Activated CD4-positive, alpha-beta T cell treated with anti-CD3 and anti-CD28 coated beads, Interleukin-2, amount 10 ng/mL, durations not matched to agents 24 days and 14 days (primary cell): ENCODE results near the gene RNF38. TPM values are rescaled to one million over a fixed set of nuclear protein-coding genes. Genes with fewer than 3 reads are reported as not detected.
A peak's percentile ranks its signal among the peaks of the same experiment; 100 is the strongest.
"Not testable (repeated sequence)": the region's sequence is repeated elsewhere in the genome, so short reads cannot be mapped to it uniquely, and the experiment has no call there.

ENCODE experiments used
- DNase-seq: peaks from one replicate; pipeline ENCODE4 v3.0.0; 2022
- H3K27ac Mint-ChIP-seq: one replicate; pipeline ENCODE4 v1.8.0; 2022; ENCODE audit warnings: mild to moderate bottlenecking, mixed read lengths
- H3K27me3 Mint-ChIP-seq: one replicate; pipeline ENCODE4 v1.8.0; 2022; ENCODE audit warnings: mixed read lengths
- H3K36me3 Mint-ChIP-seq: one replicate; pipeline ENCODE4 v1.8.0; 2022; ENCODE audit warnings: low read depth, mild to moderate bottlenecking, mixed read lengths
- H3K4me1 Mint-ChIP-seq: one replicate; pipeline ENCODE4 v1.8.0; 2021; ENCODE audit warnings: mixed read lengths
- H3K4me3 Mint-ChIP-seq: one replicate; pipeline ENCODE4 v1.8.0; 2022; ENCODE audit warnings: mild to moderate bottlenecking, moderate library complexity, mixed read lengths
- H3K9me3 Mint-ChIP-seq: one replicate; pipeline ENCODE4 v1.8.0; 2021; ENCODE audit warnings: mixed read lengths
- intact Hi-C: fragments of 100-400 bp; cut with micrococcal nuclease; formaldehyde crosslinking; loops from one replicate; pipeline ENCODE4 v1.15.1; 2023
- total RNA-seq: library from RNA; stranded (reverse); gene quantifications from 2 replicates; pipeline ENCODE4 v1.2.3, GENCODE V29; 2022

RNF38 gene
- total RNA-seq, 1 donor from 2014 or later: 29.6 TPM

- DNase-seq: no peak
- H3K4me1 Mint-ChIP-seq: no peaks in the 10 kb centered on the region
- intact Hi-C loops: no loop called here
- H3K27me3 Mint-ChIP-seq: peaks cover 4% of the 10 kb centered on the region
- no peak overlapping the region for H3K27ac Mint-ChIP-seq
- no peaks in the 10 kb centered on the region for H3K36me3 Mint-ChIP-seq
- peaks cover under 1% of the 10 kb centered on the region for H3K9me3 Mint-ChIP-seq
- no peak overlapping the region for H3K4me3 Mint-ChIP-seq
Observed at GRCh38 chr9:36316611-36317317, 83.3 kb downstream of the RNF38 start.

- intact Hi-C loops: no loop called here
- Mint-ChIP-seq H3K4me1 (no peaks in the 10 kb centered on the region), H3K9me3 (no peaks in the 10 kb centered on the region), H3K36me3 (no peaks in the 10 kb centered on the region), H3K27ac (no peak overlapping the region), H3K27me3 (peaks cover 4% of the 10 kb centered on the region), H3K4me3 (no peak overlapping the region)
- DNase-seq: no peak
Observed at GRCh38 chr9:36316049-36316448, 84.0 kb downstream of the RNF38 start.

DNA sequence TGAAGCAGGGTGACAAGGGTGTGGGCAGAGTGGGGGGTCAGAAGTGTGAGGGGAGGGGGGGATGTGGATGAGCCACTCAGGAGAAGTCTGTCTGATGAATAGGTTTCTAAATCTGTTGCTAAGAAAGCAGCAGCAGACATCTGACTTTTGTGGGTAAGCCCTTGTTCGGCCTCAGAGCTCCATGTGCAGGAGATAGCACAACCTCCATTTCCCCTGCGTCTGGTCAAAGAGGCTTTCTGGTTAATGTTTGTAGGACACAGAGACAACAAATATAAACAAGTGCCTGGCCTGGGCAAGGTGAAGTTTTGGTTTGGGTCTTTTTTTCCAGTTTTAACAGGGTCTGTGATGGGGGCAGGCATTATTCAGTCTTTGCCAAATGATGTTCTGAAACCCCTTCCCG lies 84.8 kb downstream of the RNF38 start:
- peaks cover 4% of the 10 kb centered on the region for H3K27me3 Mint-ChIP-seq
- no peak overlapping the region for H3K27ac Mint-ChIP-seq
- intact Hi-C loops: no loop called here

GRCh38 chr9:36314740-36315139 lies 85.3 kb downstream of the RNF38 start:
- H3K4me3 Mint-ChIP-seq: no peak overlapping the region
- intact Hi-C loops: no loop called here
- H3K27ac Mint-ChIP-seq: no peak overlapping the region
- H3K36me3 Mint-ChIP-seq: no peaks in the 10 kb centered on the region
- no peak for DNase-seq
- H3K9me3 Mint-ChIP-seq: no peaks in the 10 kb centered on the region
- H3K27me3 Mint-ChIP-seq: peaks cover 4% of the 10 kb centered on the region
- no peaks in the 10 kb centered on the region for H3K4me1 Mint-ChIP-seq

More for the DNA sequence above, 84.8 kb downstream of the RNF38 start:
- DNase-seq: no peak
- Mint-ChIP-seq H3K4me1 (no peaks in the 10 kb centered on the region), H3K4me3 (no peak overlapping the region), H3K9me3 (no peaks in the 10 kb centered on the region), H3K36me3 (no peaks in the 10 kb centered on the region)

GRCh38 chr9:36306471-36307306 lies 93.4 kb downstream of the RNF38 start:
- no peak overlapping the region for H3K27ac Mint-ChIP-seq
- H3K36me3 Mint-ChIP-seq: no peaks in the 10 kb centered on the region
- intact Hi-C loops: no loop called here
- DNase-seq: peak; percentile 60
- H3K4me3 Mint-ChIP-seq: peak overlapping the region; percentile 8
- no peaks in the 10 kb centered on the region for H3K9me3 Mint-ChIP-seq
- peaks cover 10% of the 10 kb centered on the region for H3K4me1 Mint-ChIP-seq
- no peaks in the 10 kb centered on the region for H3K27me3 Mint-ChIP-seq

- H3K9me3 Mint-ChIP-seq, H3K36me3 Mint-ChIP-seq, H3K4me3 Mint-ChIP-seq, H3K4me1 Mint-ChIP-seq, H3K27me3 Mint-ChIP-seq, intact Hi-C loops, H3K27ac Mint-ChIP-seq, DNase-seq: not testable (repeated sequence)
Observed at GRCh38 chr9:36304366-36304765, 95.7 kb downstream of the RNF38 start.

GRCh38 chr9:36301227-36301626 lies 98.8 kb downstream of the RNF38 start:
- intact Hi-C loops: no loop called here

DNA sequence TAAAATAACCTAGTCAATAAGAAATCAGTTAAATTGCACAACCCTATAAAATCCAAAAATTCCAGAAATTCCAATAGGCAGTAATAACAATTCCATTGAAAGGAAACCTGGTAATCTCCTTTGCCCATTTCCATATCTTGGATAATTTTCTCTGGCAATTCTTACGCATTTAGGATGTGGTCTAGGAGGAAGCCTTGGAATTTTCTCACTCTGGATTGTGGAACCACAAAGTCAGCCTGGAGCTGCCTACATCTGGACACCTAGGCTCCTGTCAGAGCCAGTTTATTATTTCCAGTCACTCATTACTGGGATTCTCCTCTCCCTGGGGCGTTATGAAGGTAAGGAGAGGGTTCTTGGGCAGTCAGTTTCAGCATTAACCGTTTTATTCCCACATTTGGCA lies 101.5 kb downstream of the RNF38 start:
- no peaks in the 10 kb centered on the region for H3K36me3 Mint-ChIP-seq
- no peaks in the 10 kb centered on the region for H3K4me1 Mint-ChIP-seq
- no peak overlapping the region for H3K4me3 Mint-ChIP-seq

More at GRCh38 chr9:36301227-36301626, 98.8 kb downstream of the RNF38 start:
- Mint-ChIP-seq H3K27ac (no peak overlapping the region), H3K27me3 (no peaks in the 10 kb centered on the region), H3K4me1 (peaks cover 3% of the 10 kb centered on the region), H3K9me3 (no peaks in the 10 kb centered on the region), H3K36me3 (no peaks in the 10 kb centered on the region), H3K4me3 (no peak overlapping the region)
- no peak for DNase-seq

DNA sequence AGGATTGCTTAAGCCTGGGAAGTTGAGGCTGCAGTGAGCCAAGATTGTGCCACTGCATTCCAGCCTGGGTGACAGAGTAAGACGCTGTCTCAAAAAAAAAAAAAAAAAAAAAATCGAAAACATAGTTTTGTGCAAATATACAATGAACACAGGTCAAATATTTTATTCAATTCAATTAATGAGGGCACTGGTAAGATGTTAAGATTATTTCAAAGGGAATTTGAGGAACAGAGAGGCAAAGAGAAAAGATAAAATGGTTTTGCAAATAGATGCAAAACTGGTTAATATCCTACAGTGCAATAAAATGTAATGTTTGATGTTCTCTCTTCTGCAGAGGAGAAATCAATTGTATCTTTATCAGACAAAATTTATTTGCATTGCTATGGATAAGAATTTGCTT lies 102.3 kb downstream of the RNF38 start:
- intact Hi-C loops: no loop called here
- no peaks in the 10 kb centered on the region for H3K27me3 Mint-ChIP-seq
- no peak for DNase-seq
- H3K4me3 Mint-ChIP-seq: no peak overlapping the region
- no peak overlapping the region for H3K27ac Mint-ChIP-seq
- no peaks in the 10 kb centered on the region for H3K4me1 Mint-ChIP-seq
- H3K36me3 Mint-ChIP-seq: no peaks in the 10 kb centered on the region
- no peaks in the 10 kb centered on the region for H3K9me3 Mint-ChIP-seq

More for the DNA sequence above, 101.5 kb downstream of the RNF38 start:
- H3K9me3 Mint-ChIP-seq: no peaks in the 10 kb centered on the region
- no peaks in the 10 kb centered on the region for H3K27me3 Mint-ChIP-seq
- no peak for DNase-seq
- intact Hi-C loops: no loop called here
- H3K27ac Mint-ChIP-seq: no peak overlapping the region

GRCh38 chr9:36294996-36295395 lies 105.1 kb downstream of the RNF38 start:
- H3K27ac Mint-ChIP-seq, H3K4me3 Mint-ChIP-seq, intact Hi-C loops: not testable (repeated sequence)

DNA sequence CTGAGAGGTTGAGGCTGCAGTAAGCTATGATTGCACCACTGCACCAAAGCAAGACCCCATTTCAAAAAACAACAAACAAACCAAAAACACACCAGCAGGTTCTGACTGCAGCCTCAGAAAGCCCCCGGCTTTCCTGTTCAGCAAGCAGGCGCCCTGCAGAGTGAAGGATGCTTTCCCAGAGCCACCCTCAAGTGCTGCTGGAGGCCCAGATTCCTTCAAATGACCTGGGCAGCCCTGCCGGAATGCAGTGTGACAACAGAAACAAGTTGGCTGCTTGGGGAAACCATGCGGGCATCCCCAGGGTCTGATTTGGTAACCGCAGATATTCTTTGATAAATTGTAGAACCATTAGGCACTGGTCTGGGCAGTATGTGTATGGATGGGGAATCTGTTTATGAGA lies 106.2 kb downstream of the RNF38 start:
- intact Hi-C loops: no loop called here
- H3K9me3 Mint-ChIP-seq: no peaks in the 10 kb centered on the region
- no peak for DNase-seq
- no peak overlapping the region for H3K4me3 Mint-ChIP-seq
- H3K4me1 Mint-ChIP-seq: no peaks in the 10 kb centered on the region
- H3K27ac Mint-ChIP-seq: no peak overlapping the region
- H3K27me3 Mint-ChIP-seq: no peaks in the 10 kb centered on the region
- no peaks in the 10 kb centered on the region for H3K36me3 Mint-ChIP-seq

More at GRCh38 chr9:36294996-36295395, 105.1 kb downstream of the RNF38 start:
- DNase-seq, H3K27me3 Mint-ChIP-seq, H3K36me3 Mint-ChIP-seq, H3K4me1 Mint-ChIP-seq, H3K9me3 Mint-ChIP-seq: not testable (repeated sequence)

- H3K36me3 Mint-ChIP-seq: no peaks in the 10 kb centered on the region
Observed at GRCh38 chr9:36293171-36293570, 106.9 kb downstream of the RNF38 start.

GRCh38 chr9:36292641-36293040 lies 107.4 kb downstream of the RNF38 start:
- no peaks in the 10 kb centered on the region for H3K27me3 Mint-ChIP-seq
- H3K27ac Mint-ChIP-seq: no peak overlapping the region
- H3K4me3 Mint-ChIP-seq: no peak overlapping the region

More at GRCh38 chr9:36293171-36293570, 106.9 kb downstream of the RNF38 start:
- Mint-ChIP-seq H3K27me3 (no peaks in the 10 kb centered on the region), H3K27ac (no peak overlapping the region), H3K9me3 (no peaks in the 10 kb centered on the region), H3K4me1 (peaks cover under 1% of the 10 kb centered on the region), H3K4me3 (no peak overlapping the region)
- intact Hi-C loops: no loop called here
- no peak for DNase-seq

GRCh38 chr9:36290996-36291395 lies 109.1 kb downstream of the RNF38 start:
- H3K4me3 Mint-ChIP-seq: no peak overlapping the region
- peaks cover 2% of the 10 kb centered on the region for H3K4me1 Mint-ChIP-seq
- no peaks in the 10 kb centered on the region for H3K27me3 Mint-ChIP-seq
- H3K36me3 Mint-ChIP-seq: no peaks in the 10 kb centered on the region
- intact Hi-C loops: no loop called here
- no peak for DNase-seq
- no peaks in the 10 kb centered on the region for H3K9me3 Mint-ChIP-seq
- H3K27ac Mint-ChIP-seq: no peak overlapping the region

More at GRCh38 chr9:36292641-36293040, 107.4 kb downstream of the RNF38 start:
- Mint-ChIP-seq H3K9me3 (no peaks in the 10 kb centered on the region), H3K36me3 (no peaks in the 10 kb centered on the region), H3K4me1 (peaks cover 2% of the 10 kb centered on the region)
- intact Hi-C loops: no loop called here
- no peak for DNase-seq
